DLD1 (cell line): ENCODE results near the gene LMLN.
"Not testable (repeated sequence)": the region's sequence is repeated elsewhere in the genome, so short reads cannot be mapped to it uniquely, and the experiment has no call there.

Experiments
- in situ Hi-C: cut with HindIII; loops from 2 replicates; pipeline ENCODE4 v1.10.0; 2017; ENCODE audit warnings: low sequenced_read_pairs

LMLN gene, protein sequence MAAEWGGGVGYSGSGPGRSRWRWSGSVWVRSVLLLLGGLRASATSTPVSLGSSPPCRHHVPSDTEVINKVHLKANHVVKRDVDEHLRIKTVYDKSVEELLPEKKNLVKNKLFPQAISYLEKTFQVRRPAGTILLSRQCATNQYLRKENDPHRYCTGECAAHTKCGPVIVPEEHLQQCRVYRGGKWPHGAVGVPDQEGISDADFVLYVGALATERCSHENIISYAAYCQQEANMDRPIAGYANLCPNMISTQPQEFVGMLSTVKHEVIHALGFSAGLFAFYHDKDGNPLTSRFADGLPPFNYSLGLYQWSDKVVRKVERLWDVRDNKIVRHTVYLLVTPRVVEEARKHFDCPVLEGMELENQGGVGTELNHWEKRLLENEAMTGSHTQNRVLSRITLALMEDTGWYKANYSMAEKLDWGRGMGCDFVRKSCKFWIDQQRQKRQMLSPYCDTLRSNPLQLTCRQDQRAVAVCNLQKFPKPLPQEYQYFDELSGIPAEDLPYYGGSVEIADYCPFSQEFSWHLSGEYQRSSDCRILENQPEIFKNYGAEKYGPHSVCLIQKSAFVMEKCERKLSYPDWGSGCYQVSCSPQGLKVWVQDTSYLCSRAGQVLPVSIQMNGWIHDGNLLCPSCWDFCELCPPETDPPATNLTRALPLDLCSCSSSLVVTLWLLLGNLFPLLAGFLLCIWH

DNA sequence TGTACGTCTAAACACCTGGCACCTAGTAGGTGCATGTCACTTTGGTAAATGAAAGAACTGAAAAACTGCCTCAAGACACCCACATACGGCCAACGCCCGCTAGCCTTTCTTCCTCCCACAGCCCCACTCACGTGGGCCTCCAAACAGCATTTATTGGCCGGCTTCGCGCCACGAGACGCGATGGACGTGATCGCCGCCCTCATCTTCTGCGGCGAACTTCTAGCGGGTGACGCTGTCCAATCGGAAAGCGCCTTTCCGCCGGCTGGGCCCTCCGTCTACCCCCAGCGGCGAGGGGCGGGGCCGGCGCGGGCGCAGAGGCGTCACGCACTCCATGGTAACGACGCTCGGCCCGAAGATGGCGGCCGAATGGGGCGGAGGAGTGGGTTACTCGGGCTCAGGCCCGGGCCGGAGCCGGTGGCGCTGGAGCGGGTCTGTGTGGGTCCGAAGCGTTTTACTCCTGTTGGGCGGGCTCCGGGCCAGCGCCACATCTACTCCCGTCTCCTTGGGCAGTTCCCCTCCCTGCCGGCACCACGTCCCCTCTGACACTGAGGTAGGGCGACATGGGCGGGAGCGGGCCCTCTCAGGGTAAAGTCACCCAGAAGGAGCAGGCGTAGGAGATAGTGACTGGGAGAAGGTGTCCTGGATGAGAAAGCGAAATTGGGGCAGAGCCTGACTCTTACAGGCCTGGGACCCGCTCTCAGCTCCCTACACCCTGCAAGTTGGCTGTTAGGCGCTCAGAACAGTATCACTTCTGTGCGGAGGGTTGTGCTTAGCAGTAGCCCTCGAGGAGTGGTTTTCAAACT lies at the start of gene LMLN:
TSS of gene LMLN (plus strand) at position 327 of the 803 bp plus-strand sequence. CDS start at position 356, 29 bp downstream.
- in situ Hi-C loops = no loop called here

DNA sequence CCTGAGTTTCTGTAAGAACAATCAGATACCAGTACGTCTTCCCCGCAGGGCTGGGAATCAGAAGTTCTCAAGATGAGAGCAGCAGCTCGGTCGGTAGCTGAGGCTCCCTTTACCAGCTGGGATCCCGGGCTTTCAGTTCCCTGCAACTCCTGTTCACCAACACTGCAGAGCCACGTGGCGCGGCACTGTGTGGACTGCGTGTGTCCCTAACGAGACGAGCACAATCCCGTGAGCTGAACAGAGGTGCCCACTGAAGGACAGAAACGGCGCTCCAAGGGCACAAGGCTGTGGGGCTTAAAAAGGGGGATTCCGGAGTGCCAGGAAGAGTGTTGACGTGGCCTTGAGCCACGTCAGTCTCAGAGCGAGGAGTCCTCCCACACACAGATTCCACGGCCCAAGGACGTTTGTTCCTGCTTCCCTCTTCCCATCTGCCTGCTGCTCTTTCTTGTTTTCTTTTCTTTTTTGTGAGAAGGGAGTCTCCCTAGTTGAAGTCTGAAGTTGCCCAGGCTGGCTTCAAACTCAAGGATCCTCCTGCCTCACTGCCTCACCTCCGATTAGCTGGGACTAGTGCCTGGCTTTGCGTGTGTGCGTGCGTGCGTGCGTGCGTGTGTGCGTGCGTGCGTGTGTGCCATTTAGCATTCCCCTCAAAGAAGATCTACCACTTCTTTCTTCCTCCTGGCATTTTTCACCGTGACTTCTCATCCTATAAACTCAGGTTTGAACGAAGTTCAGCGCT lies 47.1 kb upstream of the LMLN start:
- in situ Hi-C loops = no loop called here

DNA sequence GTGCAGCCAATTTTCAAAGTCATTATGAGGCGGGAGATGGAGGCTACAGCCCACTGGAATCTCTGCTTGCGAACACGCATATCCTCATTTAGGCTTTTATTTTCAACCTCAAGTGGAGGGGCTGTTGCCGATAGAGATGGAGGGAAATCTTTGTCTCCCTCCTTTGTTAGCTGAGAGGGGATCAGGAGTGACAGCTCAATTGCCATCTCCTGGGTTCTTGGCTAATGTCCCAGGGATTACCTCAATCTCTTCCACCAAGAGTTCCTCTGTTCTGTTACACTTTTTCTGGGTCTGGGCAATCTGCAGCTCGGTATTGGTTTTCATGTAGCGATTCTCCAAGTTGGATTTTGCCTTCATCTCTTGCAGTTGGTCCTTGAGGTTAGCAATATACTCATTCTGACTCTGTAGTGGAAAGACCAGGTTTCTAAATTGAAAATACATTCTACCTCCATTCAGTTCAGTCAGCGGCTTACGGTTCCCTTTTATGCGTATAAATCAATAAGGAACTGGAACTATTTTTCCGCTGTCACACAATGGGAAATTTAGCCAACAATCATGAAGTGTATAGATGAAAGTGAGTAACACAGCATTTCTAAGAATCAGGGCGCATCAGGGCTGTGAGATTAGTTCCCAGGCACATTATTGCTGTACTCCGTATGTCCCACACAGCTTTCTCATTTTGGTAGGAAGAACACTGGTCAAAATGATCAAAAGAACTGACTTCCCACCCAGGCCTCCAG lies 46.2 kb upstream of the LMLN start:
- in situ Hi-C loops = no loop called here

DNA sequence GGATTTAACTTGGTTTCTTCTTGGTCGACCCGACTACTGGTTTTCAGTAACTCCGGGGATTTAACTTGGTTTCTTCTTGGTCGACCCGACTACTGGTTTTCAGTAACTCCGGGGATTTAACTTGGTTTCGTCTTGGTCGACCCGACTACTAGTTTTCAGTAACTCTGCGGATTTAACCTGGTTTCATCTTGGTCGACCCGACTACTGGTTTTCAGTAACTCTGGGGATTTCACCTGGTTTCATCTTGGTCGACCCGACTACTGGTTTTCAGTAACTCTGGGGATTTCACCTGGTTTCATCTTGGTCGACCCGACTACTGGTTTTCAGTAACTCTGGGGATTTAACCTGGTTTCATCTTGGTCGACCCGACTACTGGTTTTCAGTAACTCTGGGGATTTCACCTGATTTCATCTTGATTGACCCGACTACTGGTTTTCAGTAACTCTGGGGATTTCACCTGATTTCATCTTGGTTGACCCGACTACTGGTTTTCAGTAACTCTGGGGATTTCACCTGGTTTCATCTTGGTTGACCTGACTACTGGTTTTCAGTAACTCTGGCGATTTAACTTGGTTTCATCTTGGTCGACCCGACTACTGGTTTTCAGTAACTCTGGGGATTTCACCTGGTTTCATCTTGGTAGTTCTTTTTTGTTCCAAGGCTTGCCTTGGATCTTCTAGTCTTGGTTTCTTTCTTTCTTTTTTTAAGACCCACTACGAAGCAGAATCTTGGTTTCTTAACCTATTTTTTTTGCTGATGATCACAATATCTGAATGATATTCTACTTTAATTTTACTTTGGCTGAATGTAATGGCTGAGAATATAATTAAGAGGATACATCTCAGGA lies 38.4 kb upstream of the LMLN start:
- in situ Hi-C loops = not testable (repeated sequence)

DNA sequence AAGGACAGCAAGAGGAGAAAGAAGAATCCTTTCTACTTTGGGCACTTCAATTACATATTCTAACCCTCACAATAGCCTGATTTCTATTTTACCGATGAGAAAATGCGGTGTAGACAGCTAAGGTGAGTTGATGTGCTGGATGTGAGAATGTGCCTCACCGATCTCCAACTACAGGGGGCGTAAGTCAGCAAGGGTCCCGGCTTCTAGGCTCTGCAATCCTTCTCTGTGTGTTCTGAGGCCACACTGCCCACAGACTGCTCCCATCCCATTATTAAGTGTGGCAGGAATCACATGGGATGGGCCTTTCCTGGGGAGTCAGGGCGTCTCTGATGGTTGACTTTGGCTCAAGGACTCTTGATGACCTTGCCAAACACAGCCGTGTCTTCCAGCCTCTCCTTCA lies 33.6 kb upstream of the LMLN start:
- in situ Hi-C loops = no loop called here

DNA sequence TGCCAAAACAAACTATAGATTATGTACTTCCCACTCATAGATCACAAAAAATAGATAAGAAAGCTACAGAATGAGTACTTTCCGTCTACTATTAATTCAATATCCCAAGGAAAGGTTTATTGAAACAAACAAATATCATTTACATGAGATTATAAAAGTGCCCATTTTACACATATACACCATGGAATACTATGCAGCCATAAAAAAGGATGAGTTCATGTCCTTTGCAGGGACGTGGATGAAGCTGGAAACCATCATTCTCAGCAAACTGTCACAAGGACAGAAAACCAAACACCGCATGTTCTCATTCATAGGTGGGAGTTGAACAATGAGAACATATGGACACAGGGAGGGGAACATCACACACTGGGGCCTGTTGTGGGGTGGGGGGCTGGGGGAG lies 32.4 kb upstream of the LMLN start:
- in situ Hi-C loops = not testable (repeated sequence)

DNA sequence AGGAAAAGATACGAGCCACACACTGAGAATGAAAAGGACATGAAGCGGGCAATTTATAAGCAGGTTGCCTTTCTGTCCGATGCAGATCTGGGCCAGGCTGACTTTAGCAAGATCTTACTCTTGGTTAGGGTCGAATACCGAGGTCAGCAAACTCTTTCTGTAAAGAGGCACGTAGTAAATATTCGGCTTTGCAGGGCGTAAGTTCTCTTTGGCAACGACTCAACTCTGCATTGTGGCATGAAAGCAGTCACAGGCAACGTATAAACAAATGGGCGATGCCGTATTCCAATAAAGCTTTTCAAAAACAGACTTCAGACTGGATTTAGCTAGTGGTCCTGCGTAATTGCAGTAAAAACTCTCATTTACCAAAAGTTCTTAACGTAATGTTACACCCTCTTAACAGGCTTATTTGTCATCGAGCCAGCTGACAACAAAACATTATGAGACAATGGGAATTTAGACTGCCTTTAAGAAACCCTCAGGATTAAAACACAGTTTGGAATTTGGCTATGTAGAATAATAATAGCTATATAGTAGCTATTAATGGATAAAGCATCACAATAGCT lies 23.1 kb upstream of the LMLN start:
- in situ Hi-C loops = no loop called here

DNA sequence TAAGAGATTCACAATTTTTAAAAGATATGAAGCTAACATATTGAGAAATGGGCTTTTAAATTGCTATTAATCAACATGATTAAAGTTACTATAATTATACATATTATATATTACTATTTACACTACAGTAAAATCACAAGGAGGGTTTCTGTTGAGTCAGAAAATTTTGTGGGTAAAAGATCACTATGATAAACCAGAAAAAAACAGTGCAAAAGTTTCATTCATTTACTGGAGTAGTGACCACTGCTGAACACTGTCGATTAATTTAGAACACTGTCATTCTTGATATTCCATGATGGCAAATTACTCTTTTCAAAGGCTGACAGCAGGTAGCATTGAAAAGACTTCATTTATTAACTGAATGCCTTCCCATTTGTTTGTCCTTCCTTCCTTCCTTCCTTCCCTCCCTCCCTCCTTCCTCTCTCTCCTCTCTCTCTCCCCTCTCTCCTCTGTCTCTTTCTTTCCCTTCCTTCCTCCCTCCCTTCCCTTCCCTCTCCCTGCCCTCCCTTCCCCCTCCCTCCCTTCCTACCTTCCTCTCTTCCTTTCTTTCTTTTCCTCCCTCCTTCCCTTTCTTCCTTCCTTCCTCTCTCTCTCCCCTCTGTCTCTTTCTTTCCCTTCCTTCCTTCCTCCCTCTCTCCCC lies 19.2 kb upstream of the LMLN start:
- in situ Hi-C loops = no loop called here

DNA sequence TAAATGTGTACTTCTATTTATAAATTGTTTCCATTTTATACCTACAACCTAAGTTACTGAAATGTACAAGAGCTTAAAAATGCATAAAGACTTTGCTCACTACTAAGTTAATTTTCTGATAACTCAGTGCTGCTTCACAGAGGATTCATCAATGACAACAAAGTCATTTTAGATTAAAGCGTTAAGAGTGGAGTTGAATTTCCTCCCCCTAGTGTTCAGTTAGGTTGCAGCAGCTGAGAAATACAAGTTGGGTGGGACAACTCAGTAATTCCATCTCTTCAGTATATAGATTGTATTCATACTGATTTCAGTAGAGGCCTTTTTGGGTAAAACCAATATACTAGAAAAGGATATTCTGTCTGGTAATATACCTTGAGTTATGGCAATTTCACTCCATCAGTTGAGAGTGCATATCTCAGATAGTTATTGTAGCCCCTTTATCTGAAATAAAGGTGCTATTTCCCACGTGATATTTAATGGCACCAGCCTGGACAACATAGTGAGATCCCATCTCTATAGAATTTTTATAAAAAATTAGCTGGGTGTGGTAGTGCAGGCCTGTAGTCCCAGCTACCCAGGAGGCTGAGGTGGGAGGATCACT lies 17.0 kb upstream of the LMLN start:
- in situ Hi-C loops = no loop called here

DNA sequence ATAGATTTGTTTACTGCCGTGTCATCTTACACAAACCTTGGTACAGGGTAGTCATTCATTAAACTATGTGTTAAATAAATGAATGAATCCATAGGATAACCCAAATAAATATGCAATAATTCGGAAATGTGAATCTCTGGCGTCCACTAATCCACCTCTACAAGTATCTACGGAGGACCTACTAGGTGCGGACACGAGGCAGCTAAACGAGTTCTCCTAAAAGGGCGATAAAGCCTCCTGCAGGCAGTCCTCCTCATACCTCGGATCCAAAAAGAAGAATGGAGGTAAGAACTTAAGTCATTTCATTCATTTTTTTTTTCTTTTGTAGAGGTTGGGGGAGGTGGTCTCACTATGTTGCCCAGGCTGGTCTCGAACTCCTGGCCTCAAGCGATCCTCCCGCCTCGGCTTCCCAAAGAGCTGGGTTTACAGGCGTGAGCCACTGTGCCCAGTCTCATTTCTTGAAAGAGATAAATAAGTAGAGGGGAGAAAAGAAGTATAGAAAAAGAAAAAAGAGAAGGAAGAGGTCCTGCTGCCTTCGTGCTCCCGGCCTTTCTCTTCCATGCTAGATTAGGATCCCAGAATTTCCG lies 10.7 kb upstream of the LMLN start:
- in situ Hi-C loops = no loop called here

DNA sequence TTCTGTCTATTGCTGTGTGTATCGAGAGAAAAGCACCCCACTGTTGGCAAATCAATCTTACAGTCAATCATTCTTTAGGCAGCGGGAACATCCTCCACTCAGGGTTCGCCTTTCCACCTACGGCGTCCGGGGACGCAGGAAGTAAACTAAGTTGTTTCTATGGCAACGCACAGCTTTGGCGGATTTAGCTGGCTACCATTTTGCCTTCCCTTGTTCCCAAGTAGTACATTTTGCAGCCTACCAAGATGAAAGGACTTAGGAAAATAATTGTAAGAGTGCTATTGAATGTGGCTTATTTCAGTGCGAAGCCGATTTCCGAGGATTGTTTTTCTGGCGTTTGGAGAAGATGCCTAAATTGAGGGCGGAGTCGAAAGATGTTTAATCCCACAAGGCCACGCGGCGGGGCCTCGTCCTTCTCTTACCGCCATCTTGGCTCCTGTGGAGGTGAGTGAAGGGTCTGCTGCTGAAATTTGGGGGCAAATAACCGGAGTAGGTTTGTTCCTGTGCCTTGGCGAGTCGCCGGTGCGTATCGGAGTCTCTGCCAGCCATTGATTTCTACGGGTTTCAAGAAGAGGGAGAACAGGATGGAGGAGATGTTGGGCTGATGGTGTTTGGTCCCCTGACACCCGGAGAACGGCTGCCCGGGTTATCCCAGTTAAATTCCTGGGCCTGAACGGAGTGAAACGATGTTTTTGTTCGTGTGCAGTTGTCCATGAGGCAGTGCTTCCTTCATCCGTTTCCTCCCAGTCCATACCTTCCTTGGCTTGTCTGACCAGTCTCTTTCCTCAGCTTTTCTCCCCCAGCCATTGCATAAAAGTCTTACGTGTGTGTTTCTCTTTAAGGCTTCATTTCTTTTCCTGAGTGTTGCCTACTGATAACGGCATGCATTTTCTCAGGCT lies 10.0 kb upstream of the LMLN start, which contains the start of gene RPL35A:
TSS of gene RPL35A (plus strand) at position 413 of the 899 bp plus-strand sequence. CDS start 778 bp downstream, outside the sequence.
- in situ Hi-C loops = no loop called here

DNA sequence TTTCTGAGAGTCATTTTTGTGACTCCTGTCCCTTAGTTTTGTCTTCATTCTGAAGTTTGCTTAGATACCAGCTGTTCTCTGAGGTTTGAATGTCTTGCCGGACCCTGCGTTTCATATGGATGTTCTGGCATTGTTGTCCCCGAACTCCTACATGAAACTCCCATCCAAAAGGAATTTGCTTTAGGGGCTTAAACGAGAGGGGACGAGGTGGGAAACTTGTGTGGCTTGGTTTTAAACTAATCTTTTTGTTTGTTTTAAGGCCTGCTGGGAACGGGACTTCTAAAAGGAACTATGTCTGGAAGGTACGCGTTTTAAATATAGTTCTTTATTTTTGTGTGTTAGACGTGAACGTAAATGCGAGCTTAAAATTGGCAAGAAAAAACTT lies 9.3 kb upstream of the LMLN start:
- in situ Hi-C loops = no loop called here

DNA sequence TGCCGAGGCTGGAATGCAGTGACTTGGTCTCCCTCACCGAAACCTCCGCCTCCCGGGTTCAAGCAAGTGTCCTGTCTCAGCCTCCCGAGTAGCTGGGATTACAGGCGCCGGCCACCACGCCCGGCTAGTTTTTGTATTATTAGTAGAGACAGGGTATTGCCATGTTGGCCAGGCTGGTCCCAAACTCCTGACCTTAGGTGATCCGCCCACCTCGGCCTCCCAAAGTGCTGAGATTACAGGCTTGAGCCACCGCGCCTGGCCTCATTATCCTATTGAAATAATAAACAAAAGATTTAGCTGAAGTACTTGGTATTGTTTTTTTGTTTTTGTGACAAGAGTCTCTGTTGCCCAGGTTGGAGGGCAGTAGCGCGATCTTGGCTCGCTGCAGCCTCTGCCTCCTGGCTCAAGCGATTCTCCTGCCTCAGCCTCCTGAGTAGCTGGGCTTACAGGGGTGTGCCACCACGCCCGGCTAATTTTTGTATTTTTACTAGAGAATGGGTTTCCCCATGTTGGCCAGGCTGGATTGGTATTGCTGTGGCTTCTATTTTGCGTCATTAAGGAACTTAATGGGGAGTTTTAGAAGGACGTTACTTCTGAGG lies 8.5 kb upstream of the LMLN start:
- in situ Hi-C loops = no loop called here

DNA sequence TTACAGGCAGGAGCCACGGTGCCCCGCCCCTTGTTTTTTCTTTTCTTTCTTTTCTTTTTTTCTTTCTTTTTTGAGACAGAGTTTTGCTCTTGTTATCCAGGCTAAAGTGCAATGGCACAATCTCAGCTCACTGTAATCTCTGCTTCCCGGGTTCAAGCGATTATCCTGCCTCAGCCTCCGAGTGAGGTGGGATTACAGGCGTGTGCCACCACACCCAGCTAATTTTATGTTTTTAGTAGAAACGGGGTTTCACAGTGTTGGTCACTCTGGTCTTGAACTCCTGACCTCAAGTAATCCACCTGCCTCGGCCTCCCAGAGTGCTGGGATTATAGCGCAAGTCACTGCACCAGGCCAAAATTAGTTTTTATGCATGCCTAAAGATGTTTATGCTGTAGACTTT lies 7.6 kb upstream of the LMLN start:
- in situ Hi-C loops = no loop called here

DNA sequence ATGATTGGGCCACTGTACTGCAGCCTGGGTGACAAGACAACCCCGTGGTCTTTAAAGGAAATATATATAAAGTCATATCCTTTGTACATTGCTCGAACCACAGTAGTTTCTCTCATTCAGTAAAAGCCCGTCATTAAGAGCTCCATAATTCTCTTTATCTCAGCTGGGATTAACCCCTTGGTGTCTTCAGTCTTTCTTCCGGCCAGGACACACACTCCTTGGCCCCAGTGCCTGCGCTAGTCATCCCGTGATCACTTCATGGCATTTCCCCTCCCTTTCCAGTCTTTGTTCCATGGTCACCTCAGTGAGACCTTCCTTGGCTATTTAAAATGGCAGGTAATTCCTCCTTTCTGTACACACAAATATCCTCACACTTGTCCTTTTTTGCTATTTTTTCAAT lies 6.7 kb upstream of the LMLN start:
- in situ Hi-C loops = no loop called here

DNA sequence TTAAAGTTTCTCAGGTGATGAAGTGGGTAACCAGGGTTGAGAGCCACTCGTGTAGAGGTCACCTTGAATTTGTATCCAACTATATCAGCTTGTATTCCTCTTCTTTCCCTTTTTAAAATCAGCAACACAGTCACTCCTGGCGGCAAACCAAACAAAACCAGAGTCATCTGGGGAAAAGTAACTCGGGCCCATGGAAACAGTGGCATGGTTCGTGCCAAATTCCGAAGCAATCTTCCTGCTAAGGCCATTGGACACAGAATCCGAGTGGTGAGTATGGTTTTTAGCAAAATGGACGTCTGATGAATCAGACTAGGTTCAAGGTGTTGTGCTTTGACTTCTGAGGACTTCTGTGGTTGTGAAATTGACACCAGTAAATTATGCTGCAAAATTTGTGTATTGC lies 6.1 kb upstream of the LMLN start:
- in situ Hi-C loops = no loop called here
